HUDEP-2 (cell line): ENCODE data around the gene PDZD2.

ENCODE experiments used
- DNase-seq, 76 experiments: peaks; one replicate each; lab custom pipeline; 2025; ENCODE audit not compliant: unreplicated experiment in 76 of 76; lab: John Stamatoyannopoulos, UW

PDZD2 gene

DNA sequence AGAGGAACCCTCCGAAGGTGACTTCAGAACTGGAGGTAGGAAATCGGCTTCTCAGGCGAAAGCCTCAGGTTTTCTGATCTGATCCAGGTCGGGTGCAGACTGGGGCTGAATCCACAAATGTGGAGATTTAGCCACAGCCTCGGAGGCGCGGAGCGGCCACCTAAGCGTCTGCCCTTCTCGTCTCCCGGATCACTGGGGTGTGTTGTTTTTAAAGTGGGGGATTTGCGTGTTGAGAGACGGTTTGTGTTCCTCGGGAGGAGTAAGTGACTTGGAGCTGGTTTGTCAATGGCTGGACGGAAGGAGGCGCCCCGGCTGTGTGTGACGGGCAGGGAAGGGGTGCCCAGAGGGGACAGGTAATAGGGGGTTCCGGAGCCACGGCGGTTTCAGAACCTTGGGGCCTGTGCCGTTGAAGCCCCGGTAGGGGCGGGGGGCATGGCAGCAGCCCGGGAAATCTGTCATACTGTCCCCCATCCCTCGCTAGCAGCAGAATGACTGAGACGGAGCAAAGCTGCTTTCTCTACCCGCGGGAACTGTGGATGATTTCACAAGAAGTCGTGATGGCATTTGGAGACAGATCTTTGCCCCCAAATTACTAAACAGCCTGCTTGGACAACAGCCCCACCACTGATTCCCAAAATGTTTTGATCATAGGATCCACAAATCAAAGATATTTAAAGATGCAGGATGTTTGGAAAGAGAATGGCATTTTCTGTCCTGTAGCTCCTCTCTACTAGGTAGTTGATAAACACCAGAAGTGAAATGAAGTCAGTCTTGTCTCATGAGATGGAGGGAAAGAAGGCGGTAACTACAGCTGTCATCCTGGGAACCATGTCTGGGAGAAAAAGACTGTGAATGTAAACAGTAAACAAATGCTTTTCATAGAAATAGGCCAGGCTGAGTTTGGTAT lies 216.5 kb downstream of the PDZD2 start:
- DNase-seq = no peak

- DNase-seq = no peak
These were observed 220.2 kb downstream of the PDZD2 start for GRCh38 chr5:31859096-31859495.

DNA sequence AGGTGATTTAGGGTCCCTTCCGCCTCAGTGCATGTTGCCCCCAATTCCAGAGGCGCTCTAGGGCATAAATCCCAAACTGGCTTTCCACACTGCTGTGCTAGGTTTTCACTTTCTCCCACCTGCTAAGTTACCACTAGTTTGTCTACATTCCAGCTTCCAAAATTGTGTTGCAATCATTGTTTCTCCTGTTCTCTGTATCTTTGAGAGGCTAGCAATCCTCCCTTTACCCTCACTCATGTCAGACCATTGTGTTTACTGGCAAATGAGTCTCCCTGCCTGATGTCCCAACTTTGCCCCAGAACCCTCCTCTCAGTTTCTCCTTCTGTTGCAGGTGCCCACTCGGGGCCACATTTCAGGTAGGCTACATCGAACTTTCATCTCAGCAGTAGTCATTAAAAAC lies 221.3 kb downstream of the PDZD2 start:
- DNase-seq = no peak

DNA sequence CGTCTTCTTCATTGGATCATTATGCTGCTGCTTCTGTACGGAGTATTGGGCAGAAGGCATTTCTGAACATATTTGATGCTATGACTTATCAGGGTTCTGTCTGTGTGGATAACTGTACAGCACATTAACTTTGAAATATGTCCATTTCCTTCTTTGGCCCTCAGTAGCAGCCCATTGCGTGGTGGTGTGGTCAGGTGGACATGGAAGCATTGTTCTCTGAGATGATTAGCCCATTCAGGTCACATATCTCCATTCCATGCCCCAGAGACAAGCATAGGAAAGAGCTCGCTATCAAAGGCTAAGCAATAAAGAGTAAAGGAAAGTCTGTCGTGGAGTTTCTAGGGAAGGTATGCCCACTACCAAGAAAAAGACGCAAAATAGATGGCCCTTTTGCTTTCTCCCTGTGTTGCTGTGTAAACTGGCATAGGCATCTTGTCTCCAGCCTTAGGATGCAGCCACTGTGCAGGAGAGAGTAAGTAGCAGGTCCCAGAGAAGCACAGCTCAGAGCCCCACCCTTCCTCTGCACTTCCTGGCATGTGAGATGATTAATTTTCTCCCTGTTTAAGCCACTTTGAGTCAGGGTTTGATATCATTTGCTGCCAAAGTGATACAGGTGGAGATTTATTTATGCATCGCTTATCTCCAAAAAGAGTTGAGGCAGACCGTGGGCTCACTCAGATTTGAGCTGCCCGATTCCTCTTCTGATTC lies 221.9 kb downstream of the PDZD2 start:
- DNase-seq = no peak

- no peak for DNase-seq
These were observed 222.7 kb downstream of the PDZD2 start for GRCh38 chr5:31861601-31862000.

DNA sequence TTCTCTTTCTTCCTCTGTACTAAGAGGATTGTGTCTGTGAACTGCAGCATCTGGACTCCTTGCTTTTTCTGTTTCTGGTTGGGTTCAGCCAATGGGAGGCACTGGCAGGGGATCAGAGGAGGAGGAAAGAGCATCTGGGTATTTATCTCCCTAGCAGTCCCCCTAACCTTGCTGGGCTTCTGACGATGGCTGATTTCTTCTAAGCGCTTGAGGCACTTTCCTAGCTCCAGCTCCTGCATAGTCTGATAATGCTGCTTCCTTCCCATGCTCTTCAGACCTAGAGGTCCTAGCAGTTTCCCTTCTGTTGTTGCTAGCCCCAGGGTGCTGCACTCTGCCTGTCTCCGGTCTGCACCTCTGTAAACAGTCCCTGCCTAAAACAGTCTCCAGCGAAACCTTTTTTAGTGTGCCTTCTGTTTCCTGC lies 225.1 kb downstream of the PDZD2 start:
- DNase-seq = no peak

GRCh38 chr5:31866166-31866565 lies 227.2 kb downstream of the PDZD2 start:
- no peak for DNase-seq

GRCh38 chr5:31867219-31867618 lies 228.3 kb downstream of the PDZD2 start:
- no peak for DNase-seq

DNA sequence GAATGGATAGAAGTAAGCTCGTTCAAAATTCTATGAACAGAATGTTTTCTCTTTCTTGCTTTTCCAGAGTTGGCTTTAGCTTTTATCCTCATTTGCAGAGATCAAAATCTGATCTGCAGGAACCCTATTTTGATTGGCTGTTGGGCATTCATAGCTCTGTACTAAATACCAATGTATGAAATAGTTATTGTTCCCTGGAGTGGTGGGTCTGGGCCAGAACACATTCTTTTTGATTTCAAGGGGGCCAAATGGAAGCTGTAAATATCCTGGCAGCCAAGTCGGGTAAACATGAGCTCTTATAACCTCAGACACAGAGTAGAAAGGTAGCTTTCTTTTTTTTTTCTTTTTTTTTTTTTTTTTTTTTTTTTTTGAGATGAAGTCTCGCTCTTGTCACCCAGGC lies 241.5 kb downstream of the PDZD2 start:
- no peak for DNase-seq

- no peak for DNase-seq
These were observed 246.0 kb downstream of the PDZD2 start for GRCh38 chr5:31884896-31885295.

GRCh38 chr5:31886206-31886605 lies 247.3 kb downstream of the PDZD2 start:
- DNase-seq = no peak

DNA sequence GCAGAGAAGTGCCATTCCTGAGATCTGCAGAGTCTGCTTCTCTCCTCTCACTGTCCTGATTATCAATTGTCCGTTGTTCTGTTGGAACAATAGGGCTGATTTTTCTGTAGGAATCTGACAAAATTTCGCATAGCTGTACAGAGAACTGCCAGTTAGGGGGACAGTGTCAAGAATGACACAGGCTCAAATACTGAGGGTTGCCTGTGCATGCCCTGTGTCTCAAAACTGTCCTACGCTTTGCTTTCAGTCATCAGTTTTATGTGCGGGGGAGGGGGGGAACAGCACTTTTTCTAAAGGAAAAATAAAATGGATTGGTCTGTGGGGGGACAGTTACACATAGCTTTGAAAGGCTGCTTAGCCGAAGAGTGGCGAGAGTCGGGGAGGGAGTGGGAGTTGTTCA lies 248.6 kb downstream of the PDZD2 start:
- DNase-seq = no peak

GRCh38 chr5:31888564-31888963 lies 249.6 kb downstream of the PDZD2 start:
- no peak for DNase-seq

- no peak for DNase-seq
These were observed 250.2 kb downstream of the PDZD2 start for GRCh38 chr5:31889001-31889561.

DNA sequence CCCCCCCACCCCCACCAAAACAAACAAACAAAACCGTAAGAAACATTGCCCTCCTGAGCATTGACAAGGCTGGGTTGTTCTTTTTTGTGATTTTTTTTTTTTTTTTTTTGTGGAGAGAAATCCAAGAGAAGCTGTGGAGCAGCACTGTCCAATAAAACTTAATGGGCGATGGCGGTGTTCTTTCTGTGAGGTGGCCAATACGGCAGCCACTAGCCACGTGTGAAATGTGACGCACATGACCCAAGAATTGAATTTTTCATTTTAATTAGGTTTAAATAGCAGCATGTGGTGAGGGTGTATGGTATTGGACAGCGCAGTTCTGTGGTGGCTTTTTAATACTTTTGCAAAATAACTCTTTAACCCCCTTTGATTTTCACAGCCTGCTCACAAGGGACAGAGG lies 251.1 kb downstream of the PDZD2 start:
- DNase-seq = no peak

- DNase-seq = no peak
These were observed 255.2 kb downstream of the PDZD2 start for GRCh38 chr5:31894141-31894540.

DNA sequence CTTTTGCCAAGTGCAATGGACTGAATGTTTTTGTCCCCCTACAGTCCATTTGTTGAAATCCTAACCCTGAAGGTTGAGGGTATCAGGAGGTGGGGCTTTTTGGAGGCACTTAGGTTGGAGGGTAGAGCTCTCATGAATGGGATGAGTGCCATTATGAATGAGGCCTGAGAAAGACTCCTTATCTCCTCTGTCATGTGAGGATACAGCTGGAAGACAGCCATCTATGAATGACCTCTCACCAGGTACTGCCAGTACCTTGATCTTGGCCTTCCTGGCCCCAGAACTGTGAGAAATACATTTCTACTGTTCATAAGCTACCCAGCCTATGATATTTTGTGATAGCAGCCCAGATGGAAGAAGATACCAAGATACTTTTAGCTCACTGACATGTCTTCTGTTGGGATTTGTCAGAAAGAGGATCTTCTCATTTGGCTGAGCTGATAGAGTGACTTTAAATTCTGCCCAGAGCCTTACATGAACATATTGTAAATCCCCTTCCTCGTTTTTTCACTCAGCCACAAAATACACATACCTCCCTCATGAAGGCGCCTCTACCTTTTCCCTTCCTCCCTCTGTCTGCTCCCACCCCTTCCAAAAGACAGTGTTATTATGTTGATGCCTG lies 256.4 kb downstream of the PDZD2 start:
- no peak for DNase-seq

DNA sequence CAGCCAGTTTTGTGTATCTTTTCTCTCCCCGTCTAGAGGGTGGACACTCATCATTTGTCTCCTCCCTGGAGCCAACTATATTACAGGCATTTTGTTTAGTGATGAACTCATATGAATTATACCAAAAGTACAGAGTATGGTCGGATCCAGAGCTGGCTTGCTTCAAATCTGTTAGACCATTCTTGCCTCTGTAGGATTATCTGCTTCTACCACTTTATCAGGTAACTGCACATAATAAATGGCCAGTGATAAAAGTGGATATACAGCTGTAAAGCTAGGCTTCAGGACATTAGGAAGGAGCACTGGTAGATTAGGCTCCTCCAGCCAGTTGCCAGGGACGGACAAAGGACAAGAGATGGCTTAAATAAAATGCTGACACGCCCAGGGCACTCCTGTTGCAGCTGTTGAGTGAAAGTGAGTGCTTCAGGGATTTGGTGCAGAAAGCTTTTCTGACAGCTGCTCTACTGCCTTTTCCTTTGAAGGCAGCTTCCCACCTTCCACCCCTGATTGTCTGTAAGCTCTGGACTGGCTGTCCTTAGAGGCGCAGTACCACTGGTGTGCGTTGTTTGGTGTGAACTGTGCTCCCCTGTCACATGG lies 259.2 kb downstream of the PDZD2 start:
- DNase-seq = peak in 1 of 76 experiments; percentile 6

DNA sequence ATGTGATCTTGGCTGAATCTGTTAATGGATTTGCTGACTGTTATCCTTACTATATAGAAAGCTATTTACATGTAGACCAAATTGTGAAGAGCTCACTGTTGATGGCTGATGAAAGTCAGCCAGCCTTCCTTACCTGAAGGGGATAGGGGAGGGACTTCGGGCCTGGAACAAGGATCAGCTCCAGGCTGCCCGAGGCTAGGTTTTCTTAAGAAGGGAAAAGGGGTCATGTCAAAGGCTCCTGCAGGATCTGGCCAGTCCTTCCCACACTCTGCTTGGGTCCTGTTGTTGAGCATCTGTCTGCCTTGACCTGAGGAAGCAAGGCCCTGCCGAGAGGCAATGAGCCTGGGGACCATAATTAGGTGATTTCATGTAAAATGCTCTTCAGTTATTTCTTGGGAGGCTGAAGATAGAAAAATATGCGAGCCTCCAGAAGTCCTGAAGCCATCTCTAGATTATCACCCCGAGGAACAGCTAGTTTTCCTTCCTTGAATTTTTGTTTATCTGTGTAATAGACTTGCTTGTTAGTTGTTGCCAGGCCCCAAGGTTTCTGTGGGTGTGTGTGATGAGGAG lies 261.4 kb downstream of the PDZD2 start:
- DNase-seq = no peak

DNA sequence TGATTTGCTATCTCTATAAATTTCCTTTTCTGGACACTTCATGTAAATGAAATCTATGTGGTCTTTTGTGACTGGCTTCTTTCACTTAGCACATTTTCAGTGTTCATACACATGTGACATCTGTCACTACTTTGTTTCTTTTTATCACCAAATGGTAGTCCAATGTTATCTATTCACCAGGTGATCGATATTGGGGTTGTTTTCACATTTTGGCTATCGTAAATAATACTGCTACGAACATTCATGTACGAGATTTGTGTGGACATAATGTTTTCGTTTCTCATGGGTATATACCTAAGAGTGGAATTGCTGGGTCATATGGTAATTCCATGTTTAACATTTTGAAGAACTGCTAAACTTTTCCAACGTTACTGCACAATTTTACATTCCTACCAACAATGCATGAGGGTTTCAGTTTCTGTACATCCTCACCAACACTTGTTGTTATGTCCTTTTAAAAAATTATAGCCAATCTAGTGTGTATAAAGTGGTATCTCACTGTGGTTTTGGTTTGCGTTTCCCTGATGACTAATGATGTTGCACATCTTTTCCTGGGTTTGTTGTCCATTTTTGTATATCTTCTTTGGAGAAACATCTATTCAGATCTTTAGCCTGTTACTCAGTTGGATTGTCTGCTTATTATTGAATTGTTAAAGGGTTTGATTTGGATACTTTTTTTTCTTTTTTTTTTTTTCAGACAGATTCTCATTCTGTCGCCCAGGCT lies 263.0 kb downstream of the PDZD2 start:
- no peak for DNase-seq
